Measurements from ENCODE around the gene TANC1. TPM values are rescaled to one million over a fixed set of nuclear protein-coding genes. Genes with fewer than 3 reads are reported as not detected.

TANC1 gene
- total and polyA plus RNA-seq, 7 experiments from 2014 or later = 0.13 to 0.39 (median 0.22) TPM; not detected in 1

GRCh38 chr2:159251296-159252173 lies 283.1 kb downstream of the TANC1 start:
- CTCF ChIA-PET = no interaction called here
- no peak overlapping the region for H3K4me3 ChIP-seq (ENCODE audit: low read length)
- peaks cover 0 to 7% (median 0%) of the 10 kb centered on the region in 3 experiments for H3K36me3 ChIP-seq (ENCODE audit: control insufficient read depth in 2 of 3, insufficient read depth in 3 of 3, low read length in 3 of 3)
- POLR2A ChIA-PET = no interaction called here
- no peak overlapping the region for H3K27ac Mint-ChIP-seq
- no peak overlapping the region for H3K4me3 Mint-ChIP-seq
- ATAC-seq = no peak
- H3K9me3 ChIP-seq (ENCODE audit: control insufficient read depth in 2 of 3, low read length in 3 of 3) = no peaks in the 10 kb centered on the region
- DNase-seq = no peak
- H3K4me1 Mint-ChIP-seq = peaks cover 0 to 5% (median 0%) of the 10 kb centered on the region in 7 donors
- intact Hi-C loops (cut with micrococcal nuclease) = no loop called here
- no peaks in the 10 kb centered on the region for H3K4me1 ChIP-seq (ENCODE audit: control insufficient read depth in 2 of 2, insufficient read depth in 2 of 2, low read length in 2 of 2)
- H3K27me3 Mint-ChIP-seq = no peaks in the 10 kb centered on the region
- no peaks in the 10 kb centered on the region for H3K27me3 ChIP-seq (ENCODE audit: control insufficient read depth in 2 of 2, insufficient read depth in 2 of 2, low read length in 2 of 2)
- no peak overlapping the region for H3K27ac ChIP-seq (ENCODE audit: low read depth, low read length)
- peaks cover 0 to 44% (median 28%) of the 10 kb centered on the region in 5 donors for H3K36me3 Mint-ChIP-seq
- H3K9me3 Mint-ChIP-seq = peaks cover 0 to 6% (median 0%) of the 10 kb centered on the region in 11 donors

GRCh38 chr2:159252905-159253304 lies 284.5 kb downstream of the TANC1 start:
- H3K4me1 Mint-ChIP-seq = peaks cover 0 to 5% (median 0%) of the 10 kb centered on the region in 7 donors
- H3K9me3 Mint-ChIP-seq = peaks cover 0 to 3% (median 0%) of the 10 kb centered on the region in 11 donors
- H3K4me3 Mint-ChIP-seq = no peak overlapping the region
- ChIA-PET POLR2A (no interaction called here), CTCF (no interaction called here)
- intact Hi-C loops (cut with micrococcal nuclease) = no loop called here
- no peak overlapping the region for H3K27ac Mint-ChIP-seq
- no peaks in the 10 kb centered on the region for H3K4me1 ChIP-seq (ENCODE audit: control insufficient read depth in 2 of 2, insufficient read depth in 2 of 2, low read length in 2 of 2)
- H3K9me3 ChIP-seq (ENCODE audit: control insufficient read depth in 2 of 3, low read length in 3 of 3) = no peaks in the 10 kb centered on the region
- H3K27me3 Mint-ChIP-seq = no peaks in the 10 kb centered on the region
- H3K36me3 Mint-ChIP-seq = peaks cover 0 to 32% (median 17%) of the 10 kb centered on the region in 5 donors
- ATAC-seq = no peak
- DNase-seq = no peak
- no peaks in the 10 kb centered on the region for H3K27me3 ChIP-seq (ENCODE audit: control insufficient read depth in 2 of 2, insufficient read depth in 2 of 2, low read length in 2 of 2)
- no peak overlapping the region for H3K4me3 ChIP-seq (ENCODE audit: low read length)
- peaks cover 0 to 7% (median 0%) of the 10 kb centered on the region in 3 experiments for H3K36me3 ChIP-seq (ENCODE audit: control insufficient read depth in 2 of 3, insufficient read depth in 3 of 3, low read length in 3 of 3)
- no peak overlapping the region for H3K27ac ChIP-seq (ENCODE audit: low read depth, low read length)

GRCh38 chr2:159256159-159256558 lies 287.7 kb downstream of the TANC1 start:
- Histone ChIP-seq H3K4me3 (ENCODE audit: low read length) (no peak overlapping the region), H3K9me3 (ENCODE audit: control insufficient read depth in 2 of 3, low read length in 3 of 3) (no peaks in the 10 kb centered on the region), H3K36me3 (ENCODE audit: control insufficient read depth in 2 of 3, insufficient read depth in 3 of 3, low read length in 3 of 3) (peaks cover 0 to 7% (median 0%) of the 10 kb centered on the region in 3 experiments), H3K27ac (ENCODE audit: low read depth, low read length) (no peak overlapping the region), H3K27me3 (ENCODE audit: control insufficient read depth in 2 of 2, insufficient read depth in 2 of 2, low read length in 2 of 2) (no peaks in the 10 kb centered on the region), H3K4me1 (ENCODE audit: control insufficient read depth in 2 of 2, insufficient read depth in 2 of 2, low read length in 2 of 2) (no peaks in the 10 kb centered on the region)
- ChIA-PET POLR2A (no interaction called here), CTCF (no interaction called here)
- ATAC-seq = no peak
- H3K36me3 Mint-ChIP-seq = peaks cover 0 to 29% (median 12%) of the 10 kb centered on the region in 5 donors
- no peaks in the 10 kb centered on the region for H3K9me3 Mint-ChIP-seq
- DNase-seq = no peak
- H3K4me3 Mint-ChIP-seq = no peak overlapping the region
- no peaks in the 10 kb centered on the region for H3K4me1 Mint-ChIP-seq
- intact Hi-C loops (cut with micrococcal nuclease) = no loop called here
- H3K27ac Mint-ChIP-seq = no peak overlapping the region
- H3K27me3 Mint-ChIP-seq = no peaks in the 10 kb centered on the region

- H3K27me3 ChIP-seq (ENCODE audit: control insufficient read depth in 2 of 2, insufficient read depth in 2 of 2, low read length in 2 of 2) = no peaks in the 10 kb centered on the region
- Mint-ChIP-seq H3K36me3 (peaks cover 4 to 40% (median 28%) of the 10 kb centered on the region in 5 donors), H3K27ac (no peak overlapping the region), H3K27me3 (no peaks in the 10 kb centered on the region), H3K4me1 (peaks cover 0 to 3% (median 0%) of the 10 kb centered on the region in 7 donors), H3K4me3 (no peak overlapping the region), H3K9me3 (no peaks in the 10 kb centered on the region)
- DNase-seq (no peak), ATAC-seq (no peak)
- POLR2A ChIA-PET = no interaction called here
- intact Hi-C loops (cut with micrococcal nuclease) = no loop called here
- H3K27ac ChIP-seq (ENCODE audit: low read depth, low read length) = no peak overlapping the region
- H3K4me1 ChIP-seq (ENCODE audit: control insufficient read depth in 2 of 2, insufficient read depth in 2 of 2, low read length in 2 of 2) = no peaks in the 10 kb centered on the region
- no peaks in the 10 kb centered on the region for H3K36me3 ChIP-seq (ENCODE audit: control insufficient read depth in 2 of 3, insufficient read depth in 3 of 3, low read length in 3 of 3)
- CTCF ChIA-PET = interaction anchor here (0.6 kb wide), 1 partner anchor 93 kb away, joined by 3 read pairs; no protein-coding TSS in a partner anchor
- no peak overlapping the region for H3K4me3 ChIP-seq (ENCODE audit: low read length)
- H3K9me3 ChIP-seq (ENCODE audit: control insufficient read depth in 2 of 3, low read length in 3 of 3) = no peaks in the 10 kb centered on the region
Observed at GRCh38 chr2:159262226-159262625, 293.8 kb downstream of the TANC1 start.

- peaks cover 0 to 3% (median 0%) of the 10 kb centered on the region in 7 donors for H3K4me1 Mint-ChIP-seq
Observed at GRCh38 chr2:159262904-159263303, 294.5 kb downstream of the TANC1 start.

GRCh38 chr2:159265171-159265576 lies 296.7 kb downstream of the TANC1 start:
- peaks cover 0 to 9% (median 0%) of the 10 kb centered on the region in 7 donors for H3K4me1 Mint-ChIP-seq
- H3K36me3 ChIP-seq (ENCODE audit: control insufficient read depth in 2 of 3, insufficient read depth in 3 of 3, low read length in 3 of 3) = no peaks in the 10 kb centered on the region
- no peak for DNase-seq
- ChIA-PET POLR2A (no interaction called here), CTCF (no interaction called here)
- peaks cover 4 to 58% (median 49%) of the 10 kb centered on the region in 5 donors for H3K36me3 Mint-ChIP-seq
- no peak overlapping the region for H3K4me3 Mint-ChIP-seq
- no peak for ATAC-seq
- no peak overlapping the region for H3K27ac Mint-ChIP-seq
- no peaks in the 10 kb centered on the region for H3K27me3 Mint-ChIP-seq
- intact Hi-C loops (cut with micrococcal nuclease) = no loop called here
- no peaks in the 10 kb centered on the region for H3K9me3 ChIP-seq (ENCODE audit: control insufficient read depth in 2 of 3, low read length in 3 of 3)
- H3K27ac ChIP-seq (ENCODE audit: low read depth, low read length) = no peak overlapping the region
- no peaks in the 10 kb centered on the region for H3K27me3 ChIP-seq (ENCODE audit: control insufficient read depth in 2 of 2, insufficient read depth in 2 of 2, low read length in 2 of 2)
- no peak overlapping the region for H3K4me3 ChIP-seq (ENCODE audit: low read length)
- no peaks in the 10 kb centered on the region for H3K4me1 ChIP-seq (ENCODE audit: control insufficient read depth in 2 of 2, insufficient read depth in 2 of 2, low read length in 2 of 2)
- H3K9me3 Mint-ChIP-seq = peaks cover 0 to 2% (median 0%) of the 10 kb centered on the region in 11 donors

More at GRCh38 chr2:159262904-159263303, 294.5 kb downstream of the TANC1 start:
- Mint-ChIP-seq H3K4me3 (no peak overlapping the region), H3K27ac (no peak overlapping the region), H3K9me3 (no peaks in the 10 kb centered on the region), H3K27me3 (no peaks in the 10 kb centered on the region), H3K36me3 (peaks cover 4 to 45% (median 33%) of the 10 kb centered on the region in 5 donors)
- no peak for ATAC-seq
- no peak overlapping the region for H3K4me3 ChIP-seq (ENCODE audit: low read length)
- no peaks in the 10 kb centered on the region for H3K9me3 ChIP-seq (ENCODE audit: control insufficient read depth in 2 of 3, low read length in 3 of 3)
- ChIA-PET CTCF (interaction anchor here (0.6 kb wide), 1 partner anchor 93 kb away, joined by 3 read pairs; no protein-coding TSS in a partner anchor), POLR2A (no interaction called here)
- H3K27ac ChIP-seq (ENCODE audit: low read depth, low read length) = no peak overlapping the region
- no peaks in the 10 kb centered on the region for H3K27me3 ChIP-seq (ENCODE audit: control insufficient read depth in 2 of 2, insufficient read depth in 2 of 2, low read length in 2 of 2)
- no peaks in the 10 kb centered on the region for H3K36me3 ChIP-seq (ENCODE audit: control insufficient read depth in 2 of 3, insufficient read depth in 3 of 3, low read length in 3 of 3)
- no peaks in the 10 kb centered on the region for H3K4me1 ChIP-seq (ENCODE audit: control insufficient read depth in 2 of 2, insufficient read depth in 2 of 2, low read length in 2 of 2)
- intact Hi-C loops (cut with micrococcal nuclease) = no loop called here
- DNase-seq = no peak

All from naive thymus-derived CD4-positive, alpha-beta T cell (primary cell).